GM12891 (cell line): ENCODE measurements around the gene OBP2B.

Experiments
- POLR2A ChIP-seq: IDR thresholded peaks from 2 replicates; pipeline ENCODE4 v1.6.1; 2011; ENCODE audit warnings: low read depth, low read length, control low read depth
- TAF1 ChIP-seq: IDR thresholded peaks from 2 replicates; pipeline ENCODE4 v1.6.1; 2011; ENCODE audit warnings: low read depth, low read length, control low read depth

DNA sequence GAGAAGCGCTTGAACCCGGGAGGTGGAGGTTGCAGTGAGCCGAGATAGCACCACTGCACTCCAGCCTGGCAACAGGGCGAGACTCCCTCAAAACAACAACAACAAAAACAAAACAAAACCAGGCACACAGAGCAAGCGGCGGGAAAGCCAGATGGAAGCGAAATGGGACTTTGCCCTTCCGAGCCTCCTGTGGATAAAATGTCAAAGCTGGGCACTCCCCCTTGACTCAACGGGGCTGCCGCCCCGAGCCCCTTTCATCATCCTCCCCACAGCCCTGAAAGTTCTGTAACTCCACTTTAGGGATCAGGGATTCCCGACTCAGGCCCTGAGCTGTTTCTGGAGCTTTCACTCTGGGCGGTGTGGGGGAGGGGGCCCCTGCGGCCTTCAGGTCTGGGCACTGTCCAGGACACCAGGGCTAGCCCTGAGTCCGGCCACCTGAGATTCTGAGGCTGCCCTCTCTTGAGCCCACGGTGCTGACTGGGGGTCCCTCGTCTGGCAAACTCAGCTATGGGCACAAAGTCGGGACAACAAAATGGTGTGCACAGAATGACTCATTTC lies 30.6 kb upstream of the OBP2B start:
- TF ChIP-seq POLR2A = no peak
- no peak for TF ChIP-seq TAF1
